SU-DHL-6 (cell line): ENCODE data around the gene KIF16B.

ENCODE experiments used
- H2AFZ ChIP-seq: fragments of 200-600 bp; sonication (generic); 2 replicates; pipeline ENCODE4 v1.6.1; 2014; ENCODE audit warnings: low read depth, mild to moderate bottlenecking, moderate library complexity, mixed read lengths, antibody characterized with exemption, low read length; ENCODE audit not compliant: severe bottlenecking
- H3F3A ChIP-seq: fragments of 200-600 bp; shearing (Covaris generic); 2 replicates; pipeline ENCODE4 v1.6.0; 2016; ENCODE audit warnings: antibody characterized with exemption, mild to moderate bottlenecking; ENCODE audit not compliant: insufficient read depth
- H3K27ac ChIP-seq: fragments of 200-600 bp; sonication (generic); 2 replicates; pipeline ENCODE4 v1.5.1; 2016; ENCODE audit warnings: low read depth, mild to moderate bottlenecking, low read length, moderate library complexity, mixed read lengths
- H3K27me3 ChIP-seq: fragments of 200-600 bp; sonication (generic), shearing (Covaris generic); 2 replicates; pipeline ENCODE4 v1.6.0; 2014; ENCODE audit warnings: mild to moderate bottlenecking, low read length
- H3K36me3 ChIP-seq: fragments of 200-600 bp; sonication (generic); 2 replicates; pipeline ENCODE4 v1.6.1; 2014; ENCODE audit warnings: mild to moderate bottlenecking, low read length, mixed read lengths
- H3K4me2 ChIP-seq: fragments of 300-600, 200-600 bp; shearing (Covaris generic), sonication (generic); 2 replicates; pipeline ENCODE4 v1.6.0; 2014; ENCODE audit warnings: low read length, low read depth, mild to moderate bottlenecking; ENCODE audit not compliant: poor library complexity, severe bottlenecking
- H3K4me3 ChIP-seq: fragments of 200-600 bp; sonication (generic); 2 replicates; pipeline ENCODE4 v1.5.1; 2014; ENCODE audit warnings: antibody characterized with exemption, low read length, mild to moderate bottlenecking, mixed read lengths; ENCODE audit not compliant: insufficient read depth, poor library complexity, severe bottlenecking
- H3K79me2 ChIP-seq: fragments of 200-600 bp; sonication (generic); 2 replicates; pipeline ENCODE4 v1.6.1; 2014; ENCODE audit warnings: mild to moderate bottlenecking, low read length, moderate library complexity; ENCODE audit not compliant: insufficient read depth
- H3K9ac ChIP-seq: fragments of 200-600 bp; sonication (generic); 2 replicates; pipeline ENCODE4 v1.7.0; 2014; ENCODE audit warnings: mild to moderate bottlenecking, low read length
- H3K9me2 ChIP-seq: fragments of 200-600 bp; sonication (generic); replicated peaks from 2 replicates; pipeline ENCODE4 v1.6.1; 2014; ENCODE audit warnings: low read length; ENCODE audit not compliant: insufficient read depth
- H3K9me3 ChIP-seq: fragments of 200-600 bp; sonication (generic); 2 replicates; pipeline ENCODE4 v1.6.1; 2014; ENCODE audit warnings: low read length, mixed read lengths; ENCODE audit not compliant: insufficient read depth
- H4K20me1 ChIP-seq: fragments of 200-600 bp; sonication (generic); 2 replicates; pipeline ENCODE4 v1.6.1; 2014; ENCODE audit warnings: low read depth, mild to moderate bottlenecking, antibody characterized with exemption, low read length, moderate library complexity, mixed read lengths
- EZH2phosphoT487 ChIP-seq: fragments of 200-600 bp; sonication (generic), shearing (Covaris generic); conservative IDR thresholded peaks from 2 replicates; pipeline ENCODE4 v1.6.1; 2018; ENCODE audit warnings: mild to moderate bottlenecking, antibody characterized with exemption, low read length, moderate library complexity, mixed read lengths
- TF ChIP-seq, protein P1 (sequence below): fragments of 200-600 bp; sonication (generic); IDR thresholded peaks from one replicate; pipeline ENCODE4 v1.5.1; 2017; ENCODE audit warnings: antibody characterized with exemption, mild to moderate bottlenecking, low read length, moderate library complexity; ENCODE audit not compliant: insufficient read depth, poor library complexity, severe bottlenecking

Gene KIF16B

DNA sequence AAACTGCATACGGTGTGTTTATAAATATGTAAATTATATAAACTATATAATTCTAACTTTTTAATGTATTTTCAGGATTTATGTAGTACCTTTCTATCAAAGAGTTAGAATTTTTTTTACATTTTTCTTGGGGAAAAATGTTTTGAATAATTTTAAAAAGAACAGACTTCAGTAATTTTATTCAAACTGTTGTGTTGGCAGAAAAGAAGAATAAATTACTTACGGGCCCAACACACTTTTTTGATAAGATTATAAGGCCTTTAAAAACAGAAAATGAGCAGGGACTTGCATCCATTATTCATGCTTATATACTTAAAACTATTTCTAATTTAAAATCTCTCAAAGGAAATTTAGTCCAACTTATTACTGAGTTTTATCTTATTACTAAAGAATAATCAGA lies 58.2 kb downstream of the KIF16B start:
- Histone ChIP-seq H4K20me1 (no peaks in the 10 kb centered on the region), H3K36me3 (no peaks in the 10 kb centered on the region), H3K9me3 (no peaks in the 10 kb centered on the region), H3K27ac (no peak overlapping the region), H3K4me3 (no peak overlapping the region), H3F3A (no peaks in the 10 kb centered on the region), H3K9ac (no peak overlapping the region), H3K9me2 (no peaks in the 10 kb centered on the region), H2AFZ (no peak overlapping the region), H3K79me2 (no peaks in the 10 kb centered on the region), H3K4me2 (no peak overlapping the region), H3K27me3 (no peaks in the 10 kb centered on the region)
- no peak for TF ChIP-seq EZH2phosphoT487
- TF ChIP-seq, protein P1, sequence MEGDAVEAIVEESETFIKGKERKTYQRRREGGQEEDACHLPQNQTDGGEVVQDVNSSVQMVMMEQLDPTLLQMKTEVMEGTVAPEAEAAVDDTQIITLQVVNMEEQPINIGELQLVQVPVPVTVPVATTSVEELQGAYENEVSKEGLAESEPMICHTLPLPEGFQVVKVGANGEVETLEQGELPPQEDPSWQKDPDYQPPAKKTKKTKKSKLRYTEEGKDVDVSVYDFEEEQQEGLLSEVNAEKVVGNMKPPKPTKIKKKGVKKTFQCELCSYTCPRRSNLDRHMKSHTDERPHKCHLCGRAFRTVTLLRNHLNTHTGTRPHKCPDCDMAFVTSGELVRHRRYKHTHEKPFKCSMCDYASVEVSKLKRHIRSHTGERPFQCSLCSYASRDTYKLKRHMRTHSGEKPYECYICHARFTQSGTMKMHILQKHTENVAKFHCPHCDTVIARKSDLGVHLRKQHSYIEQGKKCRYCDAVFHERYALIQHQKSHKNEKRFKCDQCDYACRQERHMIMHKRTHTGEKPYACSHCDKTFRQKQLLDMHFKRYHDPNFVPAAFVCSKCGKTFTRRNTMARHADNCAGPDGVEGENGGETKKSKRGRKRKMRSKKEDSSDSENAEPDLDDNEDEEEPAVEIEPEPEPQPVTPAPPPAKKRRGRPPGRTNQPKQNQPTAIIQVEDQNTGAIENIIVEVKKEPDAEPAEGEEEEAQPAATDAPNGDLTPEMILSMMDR, result no peak

DNA sequence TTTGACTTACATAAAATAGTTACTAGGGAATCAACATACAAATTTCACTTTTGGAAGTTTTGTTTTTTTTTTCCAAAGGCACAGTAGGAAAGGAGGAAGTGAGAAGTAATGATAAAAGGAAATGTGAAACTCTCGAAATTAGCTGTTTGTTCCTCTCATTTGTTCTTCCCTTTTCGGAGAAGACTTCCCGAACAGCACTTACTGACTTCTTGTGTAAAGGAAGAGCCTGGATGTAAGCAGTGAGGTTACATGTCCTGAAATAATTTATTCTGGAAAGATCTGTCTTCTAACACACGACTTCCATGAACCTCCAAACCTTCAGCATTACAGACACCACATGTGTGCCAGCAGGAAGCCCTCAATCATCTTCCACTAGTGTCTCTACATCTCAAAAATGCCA lies 59.1 kb downstream of the KIF16B start:
- Histone ChIP-seq H3K9ac (no peak overlapping the region), H3K9me3 (no peaks in the 10 kb centered on the region), H3K4me2 (no peak overlapping the region), H3K9me2 (no peaks in the 10 kb centered on the region), H3K36me3 (no peaks in the 10 kb centered on the region), H4K20me1 (no peaks in the 10 kb centered on the region), H3K79me2 (no peaks in the 10 kb centered on the region), H3F3A (no peaks in the 10 kb centered on the region; the same call in 1 of the 2 replicates), H2AFZ (no peak overlapping the region), H3K27ac (no peak overlapping the region), H3K4me3 (no peak overlapping the region), H3K27me3 (no peaks in the 10 kb centered on the region)
- no peak for TF ChIP-seq EZH2phosphoT487
- TF ChIP-seq, protein P1, result no peak

DNA sequence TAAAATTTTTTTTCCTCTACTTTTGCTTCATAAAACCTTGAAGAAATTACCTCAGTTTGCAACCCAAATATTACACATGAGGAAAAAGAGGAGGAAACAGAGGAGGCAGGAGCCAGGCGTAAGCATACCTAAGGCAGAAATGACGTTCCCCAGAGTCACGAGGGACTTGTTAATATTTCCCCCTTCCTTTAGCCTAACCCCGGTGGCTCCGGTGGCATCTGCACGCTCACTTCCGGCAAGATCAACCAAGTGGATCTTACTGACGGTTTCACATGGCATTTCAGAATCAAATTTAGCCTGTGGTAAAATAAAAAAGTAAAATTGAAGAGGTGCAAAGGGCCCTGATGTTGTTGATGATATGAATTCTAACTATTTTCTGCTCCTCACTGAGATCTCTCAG lies 67.4 kb downstream of the KIF16B start:
- Histone ChIP-seq H3K79me2 (no peaks in the 10 kb centered on the region), H3K4me2 (peak overlapping the region; percentile 90), H3K36me3 (peaks cover 9% of the 10 kb centered on the region; the same call in 1 of the 2 replicates), H2AFZ (peak overlapping the region; percentile 32), H3F3A (peaks cover 9% of the 10 kb centered on the region), H3K27me3 (no peaks in the 10 kb centered on the region), H3K9ac (peak overlapping the region; percentile 55), H4K20me1 (no peaks in the 10 kb centered on the region), H3K27ac (peak overlapping the region; percentile 94), H3K9me2 (no peaks in the 10 kb centered on the region), H3K4me3 (peak overlapping the region; percentile 49), H3K9me3 (no peaks in the 10 kb centered on the region)
- TF ChIP-seq, protein P1, result no peak
- no peak for TF ChIP-seq EZH2phosphoT487
